Activated CD4-positive, alpha-beta T cell treated with anti-CD3 and anti-CD28 coated beads, Interleukin-2, Interleukin-6, amounts not matched to agents 100 ng/mL and 50 ng/mL, durations not matched to agents 16 hours and 8 hours (primary cell): ENCODE data around the gene BRINP1.
"Not testable (repeated sequence)": the region's sequence is repeated elsewhere in the genome, so short reads cannot be mapped to it uniquely, and the experiment has no call there.

ENCODE experiments used
- DNase-seq: peaks from one replicate; pipeline ENCODE4 v3.0.0-alpha.2; 2020

Gene BRINP1

DNA sequence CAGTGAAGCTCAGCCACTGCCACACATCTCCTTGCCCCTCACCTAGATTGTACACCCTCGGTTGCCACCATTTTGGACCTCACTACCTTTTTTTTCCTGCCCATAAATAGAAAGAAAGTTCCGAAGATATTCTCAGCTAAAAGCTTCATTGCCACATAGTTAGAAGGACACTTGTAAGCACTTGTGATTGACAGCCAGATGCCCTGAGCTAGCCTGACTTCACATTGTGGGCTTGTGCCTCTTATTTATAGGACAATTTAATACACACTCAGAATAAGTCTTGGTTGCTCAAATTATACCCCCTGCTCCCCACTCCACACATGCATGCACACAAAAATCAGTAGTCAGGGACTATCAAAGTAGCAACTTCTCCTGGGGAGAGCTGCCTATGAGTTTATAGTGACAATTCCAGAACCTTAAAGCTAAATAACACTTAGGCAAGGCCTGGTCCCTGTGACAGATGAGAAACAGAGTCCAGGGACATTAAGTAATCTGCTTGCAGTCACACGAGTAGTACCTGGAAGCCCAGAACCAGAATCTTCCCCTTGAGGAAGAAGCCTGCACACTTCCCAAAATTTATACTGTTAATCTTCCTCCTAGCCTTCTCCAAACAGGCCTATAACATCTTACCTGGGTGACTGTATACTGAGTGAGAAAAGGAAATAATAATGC is 184.8 kb downstream of the BRINP1 start:
- no peak for DNase-seq

DNA sequence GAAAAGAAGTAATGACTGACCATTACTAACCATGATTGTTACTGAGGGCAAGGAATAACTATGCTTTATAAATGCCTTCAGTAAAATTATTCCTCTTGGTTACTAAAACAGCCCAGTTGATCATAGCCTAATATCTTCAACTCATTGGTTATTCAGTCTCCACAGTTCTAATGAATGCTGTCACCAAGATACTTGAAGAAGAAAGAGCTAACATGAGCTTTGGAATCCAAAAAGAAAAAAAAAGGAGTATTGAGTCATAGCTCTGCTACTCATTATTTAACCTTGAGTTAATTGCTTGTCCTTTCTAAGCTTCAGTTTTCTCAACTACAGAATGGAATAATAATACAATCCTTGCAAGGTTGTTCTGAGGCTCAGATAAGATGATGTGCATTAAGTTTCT is 187.7 kb downstream of the BRINP1 start:
- DNase-seq: no peak

DNA sequence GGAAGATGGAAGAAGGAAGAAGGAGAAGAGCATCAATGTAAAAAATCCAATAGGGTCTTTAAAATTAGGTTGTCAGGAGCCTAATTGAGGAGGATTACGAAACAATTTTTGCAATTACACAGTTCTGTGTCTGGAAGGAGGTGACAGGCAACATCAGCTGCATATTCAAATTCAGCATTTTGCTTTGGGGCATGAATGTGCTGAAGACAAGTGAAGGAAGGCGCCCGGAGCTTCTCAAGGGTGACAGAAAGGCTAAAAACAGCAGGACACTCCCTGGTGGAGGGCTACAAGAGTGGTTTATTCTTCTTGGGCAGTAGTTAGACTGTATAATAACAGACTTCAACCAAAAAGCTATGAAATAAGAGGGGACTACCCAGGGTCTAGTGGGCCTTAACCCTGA is 188.3 kb downstream of the BRINP1 start:
- DNase-seq: no peak

DNA sequence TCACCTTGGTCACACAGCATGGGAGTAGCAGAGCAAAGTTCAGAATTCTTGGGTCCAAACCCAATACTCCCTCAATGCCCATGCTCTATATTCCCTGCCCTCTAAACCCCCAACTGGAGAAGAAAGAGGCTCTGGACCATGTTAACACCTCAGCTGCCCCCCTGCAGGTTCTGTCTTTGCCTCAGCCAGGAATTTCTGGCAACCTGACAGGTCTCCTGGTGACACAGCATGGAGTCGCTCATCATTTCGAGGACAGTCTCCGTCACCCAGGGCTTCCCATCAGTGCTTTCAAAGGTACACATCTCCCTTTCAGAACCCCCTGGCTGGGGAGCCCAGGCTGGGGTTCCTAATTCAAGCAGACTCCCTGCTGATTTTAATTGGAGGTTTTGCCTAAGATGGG is 189.5 kb downstream of the BRINP1 start:
- DNase-seq: no peak

DNA sequence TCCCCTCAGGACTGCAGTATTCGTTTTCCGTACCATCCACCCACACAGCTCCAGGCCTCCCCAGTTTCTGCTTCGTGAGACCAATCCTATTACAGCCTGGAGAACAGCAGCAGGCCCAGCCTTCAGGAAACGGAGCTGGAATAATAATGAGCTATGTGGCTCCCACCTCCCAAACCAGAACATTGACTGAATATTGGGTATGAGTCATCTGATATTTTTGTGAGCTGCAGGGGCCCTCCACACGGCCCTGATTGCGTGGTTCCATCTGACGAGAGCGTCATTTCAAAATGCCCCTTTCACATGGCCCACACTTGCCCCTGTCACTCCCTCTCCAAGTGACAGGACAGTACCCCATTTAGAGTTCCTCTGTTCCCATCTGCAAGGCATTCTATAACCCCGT is 192.0 kb downstream of the BRINP1 start:
- DNase-seq: no peak

DNA sequence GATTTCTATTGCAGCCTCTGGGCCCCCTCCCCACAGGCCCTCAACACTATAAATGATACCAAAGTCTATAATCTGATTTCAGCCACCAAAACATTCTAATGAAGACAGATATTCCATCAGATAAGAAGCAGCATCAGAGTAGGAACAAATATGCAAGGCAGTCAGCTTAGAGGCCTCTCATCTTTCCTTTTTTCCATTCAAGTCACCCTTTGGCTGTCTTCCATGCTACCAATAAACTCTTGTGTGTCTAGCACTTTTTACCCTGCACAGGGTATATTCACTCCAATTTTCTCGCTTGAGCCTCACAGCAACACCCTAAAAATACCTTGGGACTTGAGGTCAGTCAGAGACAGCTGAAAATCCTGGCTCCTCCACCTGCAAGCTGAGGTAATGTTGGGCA is 193.7 kb downstream of the BRINP1 start:
- no peak for DNase-seq

DNA sequence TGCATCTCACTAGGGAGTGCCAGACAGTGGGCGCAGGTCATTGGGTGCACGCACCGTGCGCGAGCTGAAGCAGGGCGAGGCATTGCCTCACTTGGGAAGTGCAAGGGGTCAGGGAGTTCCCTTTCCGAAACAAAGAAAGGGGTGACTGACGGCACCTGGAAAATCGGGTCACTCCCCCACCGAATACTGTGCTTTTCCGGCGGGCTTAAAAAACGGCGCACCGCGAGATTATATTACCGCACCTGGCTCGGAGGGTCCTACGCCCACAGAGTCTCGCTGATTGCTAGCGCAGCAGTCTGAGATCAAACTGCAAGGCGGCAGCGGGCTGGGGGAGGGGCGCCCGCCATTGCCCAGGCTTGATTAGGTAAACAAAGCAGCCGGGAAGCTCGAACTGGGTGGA is 200.0 kb downstream of the BRINP1 start:
- DNase-seq: not testable (repeated sequence)

DNA sequence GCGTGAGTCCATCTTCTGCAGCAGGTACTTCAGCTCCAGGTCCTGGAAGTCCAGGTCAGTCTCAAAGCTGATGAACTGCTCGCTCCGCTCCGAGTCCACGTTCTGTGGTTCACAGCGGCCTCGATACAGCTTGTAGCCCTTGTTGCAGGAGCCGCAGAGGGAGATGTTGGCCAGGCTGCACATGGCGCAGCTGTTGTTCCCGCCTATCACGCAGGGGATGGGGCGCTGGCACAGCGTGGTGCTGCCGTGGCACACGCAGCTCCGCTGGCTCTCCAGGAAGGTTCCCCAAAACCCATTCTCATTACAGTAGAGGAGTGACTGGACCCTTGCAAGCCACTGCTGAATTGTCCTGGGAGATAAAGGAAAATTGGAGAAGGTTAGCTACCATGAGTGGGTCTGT is 201.4 kb downstream of the BRINP1 start:
- DNase-seq: no peak

DNA sequence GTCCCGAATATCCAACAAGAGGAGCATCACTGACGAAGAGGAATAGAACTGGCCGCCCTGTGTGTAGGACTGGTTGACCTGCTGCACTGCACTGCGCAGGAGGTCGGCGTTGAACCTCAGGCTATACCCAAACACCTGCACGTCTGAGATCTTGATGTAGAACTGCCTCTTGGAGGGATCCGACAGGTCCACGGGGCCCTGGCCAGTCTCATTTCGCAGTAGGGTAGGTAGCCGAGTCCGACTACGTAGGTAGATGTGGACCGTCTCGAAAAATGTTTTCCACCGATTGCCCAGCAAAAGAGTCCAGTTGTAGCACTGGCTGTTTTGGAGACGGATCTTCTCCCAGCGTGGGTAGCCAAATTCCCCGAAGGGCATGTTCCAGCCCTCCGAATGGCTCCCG is 202.0 kb downstream of the BRINP1 start:
- no peak for DNase-seq

DNA sequence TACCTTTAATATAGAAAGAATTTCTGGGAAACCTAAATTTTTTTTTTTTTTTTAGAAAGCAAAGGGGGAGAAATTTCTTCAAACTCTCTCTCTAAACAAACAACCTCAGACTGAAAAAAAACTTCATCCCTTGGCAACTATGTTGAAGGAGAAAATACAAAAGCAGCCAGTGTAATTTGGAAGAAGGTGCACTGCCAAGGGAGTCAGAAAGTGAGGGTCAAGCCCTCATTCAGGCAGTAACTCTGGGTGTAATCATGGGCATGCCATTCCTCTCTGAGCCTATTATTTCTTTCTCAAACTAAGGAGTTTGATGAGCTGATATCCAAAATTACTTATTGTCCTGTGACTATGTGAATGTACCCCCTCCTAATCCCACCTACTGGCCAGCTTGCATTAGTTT is 203.1 kb downstream of the BRINP1 start:
- no peak for DNase-seq

DNA sequence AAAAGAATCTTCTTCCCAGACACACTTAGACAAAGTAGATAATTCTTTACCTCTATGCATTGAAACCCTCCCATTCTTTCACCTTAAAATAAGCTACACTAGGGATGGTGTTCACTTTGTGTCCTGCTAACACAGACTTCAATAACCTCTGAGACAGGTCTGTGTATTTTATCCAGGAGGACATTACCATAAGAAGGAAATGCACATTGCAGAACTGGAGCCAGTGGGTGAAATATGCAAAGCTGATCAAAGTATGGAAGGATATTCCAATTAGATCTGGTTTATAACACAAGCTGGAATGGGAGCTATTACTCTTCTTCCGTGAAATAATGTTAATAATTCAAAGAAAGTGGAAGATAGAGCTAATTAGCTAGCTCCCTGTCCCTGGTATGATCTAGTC is 204.1 kb downstream of the BRINP1 start:
- DNase-seq: no peak

DNA sequence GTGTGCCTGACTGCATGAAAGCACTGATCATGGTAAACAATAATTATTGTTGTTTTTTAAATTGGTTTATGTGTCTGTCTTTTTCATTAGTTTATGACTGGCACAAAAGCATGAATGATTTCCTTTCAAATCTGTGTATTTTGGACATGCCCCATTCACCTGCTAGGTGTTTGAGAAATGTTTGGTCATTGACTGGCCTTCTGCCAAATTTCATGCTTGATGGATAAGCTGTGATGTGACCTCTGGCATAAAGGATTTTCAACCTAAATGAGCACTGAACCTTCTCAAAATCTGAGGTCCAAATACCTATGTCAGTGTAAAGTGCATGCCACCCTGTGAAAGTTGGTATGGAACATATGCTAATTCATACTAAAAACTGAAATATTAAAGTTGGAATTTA is 204.5 kb downstream of the BRINP1 start:
- no peak for DNase-seq

DNA sequence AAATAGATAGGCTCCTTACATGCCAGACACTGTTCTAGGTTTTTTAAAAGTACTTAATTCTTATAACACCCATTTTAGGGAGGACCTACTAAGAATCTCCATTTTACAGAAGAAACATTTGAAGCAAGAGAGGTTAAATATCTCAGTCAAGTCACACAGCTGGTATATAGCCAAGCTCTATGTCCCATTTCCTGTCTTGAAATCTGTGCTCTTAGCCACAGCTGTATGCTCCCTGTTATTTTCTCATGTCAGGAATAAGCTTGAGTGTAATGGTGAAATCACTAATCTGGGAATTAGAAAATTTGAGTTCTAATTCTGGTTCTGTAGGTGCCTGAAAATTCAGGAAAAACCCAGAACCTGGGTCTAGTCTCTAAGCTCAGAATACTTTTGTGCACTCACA is 208.7 kb downstream of the BRINP1 start:
- no peak for DNase-seq

DNA sequence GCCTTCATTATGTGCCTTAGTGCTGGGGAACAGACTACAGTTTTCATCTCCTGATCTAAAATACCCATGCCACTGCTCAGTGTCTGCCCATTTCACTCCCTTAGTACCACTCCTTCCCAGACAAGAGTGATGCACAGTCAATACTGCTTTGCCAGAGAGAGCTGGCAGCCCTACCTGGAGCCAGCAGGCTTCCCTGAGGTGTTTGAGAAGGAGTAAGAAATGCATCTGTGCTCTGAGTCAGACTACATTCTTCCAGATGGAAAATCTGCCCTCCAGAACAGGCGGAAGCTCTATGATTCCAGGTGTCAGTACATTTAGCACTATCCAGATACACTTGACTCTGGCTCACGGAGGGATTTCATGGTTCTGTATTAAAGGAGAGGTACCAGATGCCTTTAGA is 209.8 kb downstream of the BRINP1 start:
- no peak for DNase-seq

DNA sequence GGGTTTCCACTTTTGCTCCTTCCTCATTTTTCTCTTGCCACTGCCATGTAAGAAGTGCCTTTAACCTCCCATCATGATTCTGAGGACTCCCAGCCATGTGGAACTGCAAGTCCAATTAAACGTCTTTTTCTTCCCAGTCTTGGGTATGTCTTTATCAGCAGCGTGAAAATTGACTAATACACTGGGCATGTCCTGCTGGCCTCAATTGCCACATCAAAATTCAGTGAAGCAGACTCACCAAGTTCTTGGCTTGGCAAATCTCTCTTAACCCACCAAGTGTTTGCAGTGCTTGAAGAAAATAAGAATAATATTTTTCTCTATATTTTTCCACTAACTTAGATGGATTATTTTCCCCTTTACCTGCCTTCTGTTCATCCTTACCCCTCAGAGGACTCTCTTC is 212.0 kb downstream of the BRINP1 start:
- no peak for DNase-seq

DNA sequence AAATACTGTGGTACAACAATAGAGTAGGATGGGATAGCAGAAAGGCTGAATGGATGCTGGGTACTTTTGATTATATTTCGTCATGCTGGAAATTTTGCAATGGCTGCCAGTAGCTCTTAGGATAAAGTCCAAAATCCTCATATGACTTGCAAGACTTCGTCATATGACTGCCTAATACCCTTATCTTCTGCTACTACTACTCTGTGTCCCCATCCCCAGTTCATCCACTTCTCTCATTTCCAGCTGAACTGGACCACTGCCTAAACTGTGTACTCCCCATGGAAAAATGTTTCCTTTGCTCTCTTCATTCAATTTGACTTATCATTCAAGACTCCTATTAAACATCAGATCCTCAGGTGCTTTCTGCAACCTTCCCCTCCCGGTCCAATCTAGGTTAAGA is 212.9 kb downstream of the BRINP1 start:
- no peak for DNase-seq

DNA sequence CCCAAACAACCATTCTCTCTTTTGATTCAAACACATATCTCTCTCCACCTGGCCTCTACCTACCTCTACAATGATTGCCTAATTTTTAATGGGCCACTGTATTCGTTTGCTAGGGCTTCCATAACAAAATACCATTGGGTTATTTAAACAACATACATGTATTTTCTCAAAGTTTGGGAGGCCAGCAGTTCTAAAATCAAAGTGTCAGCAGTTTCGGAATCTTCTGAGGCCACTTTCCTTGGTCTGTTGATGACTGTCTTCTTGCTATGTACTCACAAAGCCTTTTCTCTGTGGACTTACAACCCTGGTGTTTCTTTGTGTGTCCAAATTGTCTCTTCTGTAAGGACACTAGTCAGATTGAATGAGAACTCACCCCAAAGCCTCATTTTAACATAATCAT is 214.7 kb downstream of the BRINP1 start:
- no peak for DNase-seq

DNA sequence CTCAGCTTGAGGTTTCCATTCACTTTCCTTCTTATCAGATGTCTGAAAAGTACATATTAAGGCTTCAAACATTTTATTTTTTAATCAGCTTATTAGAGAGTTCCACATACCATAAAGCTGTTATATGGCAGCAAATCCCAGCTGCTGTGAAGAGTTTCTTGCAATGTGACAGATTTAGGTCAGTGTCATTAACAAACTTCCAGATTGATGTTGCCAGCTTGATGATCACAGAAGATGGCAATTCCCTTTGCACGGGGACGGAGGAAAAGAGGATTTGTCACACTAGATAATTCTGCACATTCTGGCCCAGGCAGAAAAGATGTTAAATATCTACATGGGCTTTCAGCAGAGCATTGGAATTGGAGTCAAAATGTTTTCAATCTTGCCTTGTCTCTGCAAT is 215.8 kb downstream of the BRINP1 start:
- DNase-seq: no peak

DNA sequence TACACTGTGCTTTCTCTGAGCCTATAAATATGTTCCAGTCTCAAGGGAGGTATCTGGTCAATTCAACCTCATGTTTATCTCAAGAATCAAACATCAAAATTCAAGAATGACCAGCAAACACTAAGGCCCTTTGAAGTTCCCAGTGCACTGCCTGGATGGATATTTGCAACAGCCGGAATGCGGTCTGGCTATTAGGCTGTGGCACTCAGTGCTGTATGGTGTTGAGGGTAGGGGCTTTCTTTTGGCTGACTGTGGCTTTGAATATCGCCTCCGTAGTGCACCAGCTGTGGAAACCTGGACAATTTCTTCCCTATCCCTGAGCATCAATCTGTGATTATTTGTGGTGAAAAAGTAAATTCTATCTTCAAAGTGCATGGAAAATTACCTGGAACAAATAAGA is 220.4 kb downstream of the BRINP1 start:
- DNase-seq: no peak

DNA sequence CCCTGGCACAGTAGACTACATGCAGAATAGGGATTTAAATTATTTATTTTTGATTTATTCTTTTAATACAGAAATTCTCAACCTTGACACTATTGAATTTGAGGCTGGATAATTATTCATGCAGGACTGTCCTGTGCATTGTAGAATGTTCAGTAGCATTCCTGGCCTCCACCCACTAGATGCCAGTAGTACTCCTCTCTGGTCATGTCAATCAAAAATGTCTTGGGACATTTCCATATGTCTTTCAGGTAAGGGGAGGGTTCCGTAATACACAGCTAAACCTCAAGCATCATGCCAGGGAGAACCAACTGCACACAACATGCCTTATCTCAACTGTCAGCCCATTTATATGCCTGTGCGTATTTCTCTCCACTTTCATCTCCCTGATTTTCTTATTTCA is 231.8 kb downstream of the BRINP1 start:
- DNase-seq: no peak

DNA sequence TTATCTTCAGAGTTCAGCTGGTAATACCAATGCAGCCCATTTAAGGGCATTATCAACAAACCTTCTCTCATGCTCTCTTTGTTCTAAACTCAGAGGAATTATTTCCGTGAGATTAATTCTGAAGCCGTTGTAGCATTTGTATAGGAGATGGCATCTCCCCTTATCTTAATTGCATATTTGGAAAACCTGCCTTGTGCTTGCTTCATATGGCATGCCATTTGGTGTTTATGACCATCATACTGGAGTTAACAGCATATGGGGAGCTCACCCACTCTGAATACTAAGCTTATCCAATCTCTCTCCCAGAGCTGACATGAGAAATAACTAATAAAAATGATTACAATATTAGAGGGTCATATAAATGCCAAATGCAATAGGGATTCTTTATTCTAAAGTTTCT is 243.2 kb downstream of the BRINP1 start:
- DNase-seq: no peak

DNA sequence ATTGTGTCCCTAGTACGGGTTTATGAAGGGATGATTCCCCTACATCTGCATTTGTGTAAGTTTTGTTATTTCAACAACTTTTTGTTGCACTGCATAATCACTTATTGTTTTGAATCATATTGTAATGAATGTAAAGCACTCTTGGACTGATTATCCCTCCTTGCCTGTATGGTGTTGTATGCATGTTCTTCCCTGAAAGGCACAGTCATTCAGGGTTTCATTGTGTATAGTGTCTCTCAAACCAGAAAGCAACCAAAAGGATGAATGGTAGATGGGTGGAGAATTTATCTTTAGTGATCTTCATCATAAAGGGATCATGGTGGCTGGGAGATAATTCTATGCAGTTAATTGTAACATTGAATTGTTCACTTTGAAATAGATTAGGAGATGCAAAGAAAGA is 247.3 kb downstream of the BRINP1 start:
- no peak for DNase-seq

DNA sequence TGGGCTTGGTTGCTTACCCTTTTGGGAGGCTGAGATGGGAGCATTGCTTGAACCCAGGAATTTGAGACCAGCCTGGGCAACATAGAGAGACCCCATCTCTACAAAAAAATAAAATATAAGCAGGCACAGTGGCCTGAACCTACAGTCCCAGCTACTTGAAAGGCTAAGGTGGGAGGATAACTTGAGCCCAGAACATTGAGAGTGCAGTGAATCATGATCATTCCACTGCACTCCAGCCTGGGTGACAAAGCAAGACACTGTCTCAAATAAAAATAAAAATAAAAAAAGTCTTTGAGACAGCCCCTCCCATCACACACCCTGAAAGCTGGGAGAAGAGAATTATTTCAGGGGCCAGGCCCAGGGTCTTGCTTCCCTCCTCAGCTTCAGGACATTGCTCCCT is 251.8 kb downstream of the BRINP1 start:
- no peak for DNase-seq
